MCF 10A (cell line): ENCODE results near the gene DPH7. TPM values are rescaled to one million over a fixed set of nuclear protein-coding genes. Genes with fewer than 3 reads are reported as not detected.

Source experiments
- BruUV-seq: library from RNA; stranded (reverse); fragments of 400-500 nt; replicated peaks from 2 replicates; lab custom pipeline; 2021; lab: Mats Ljungman, UMichigan
- CTCF ChIA-PET: fragments of 300-600 bp; sonication (Branson Sonifier 250); formaldehyde crosslinking; extraction: SDS; loops from one replicate; lab custom pipeline; 2021; ENCODE audit warnings: antibody characterized with exemption, inconsistent platforms; lab: Yijun Ruan, JAX
- POLR2A ChIA-PET: fragments of 300-600, 350-650 bp; sonication (Branson Sonifier 250); formaldehyde crosslinking; extraction: SDS; loops from one replicate; lab custom pipeline; 2020; ENCODE audit warnings: antibody characterized with exemption, inconsistent platforms; lab: Yijun Ruan, JAX
- DNase-seq: peaks from one replicate; pipeline ENCODE4 v3.0.0-alpha.2; 2018; ENCODE audit not compliant: unreplicated experiment
- H3K27ac Mint-ChIP-seq: one replicate; pipeline ENCODE4 v1.8.0; 2022; ENCODE audit warnings: mild to moderate bottlenecking, low read depth, mixed read lengths; ENCODE audit not compliant: unreplicated experiment
- H3K27me3 Mint-ChIP-seq: one replicate; pipeline ENCODE4 v1.8.0; 2022; ENCODE audit warnings: mixed read lengths; ENCODE audit not compliant: insufficient read depth, unreplicated experiment
- H3K36me3 Mint-ChIP-seq: one replicate; pipeline ENCODE4 v1.8.0; 2022; ENCODE audit warnings: mild to moderate bottlenecking, moderate library complexity, mixed read lengths; ENCODE audit not compliant: insufficient read depth, unreplicated experiment
- H3K4me1 Mint-ChIP-seq: one replicate; pipeline ENCODE4 v1.8.0; 2022; ENCODE audit warnings: mixed read lengths; ENCODE audit not compliant: insufficient read depth, unreplicated experiment
- H3K4me3 Mint-ChIP-seq: one replicate; pipeline ENCODE4 v1.8.0; 2022; ENCODE audit warnings: mild to moderate bottlenecking, moderate library complexity, mixed read lengths; ENCODE audit not compliant: unreplicated experiment
- H3K9me3 Mint-ChIP-seq: one replicate; pipeline ENCODE4 v1.8.0; 2022; ENCODE audit warnings: mixed read lengths; ENCODE audit not compliant: unreplicated experiment
- CTCF ChIP-seq: fragments of 200-600 bp; IDR thresholded peaks from one replicate; pipeline ENCODE4 v1.8.0; 2022; ENCODE audit warnings: antibody characterized with exemption, mild to moderate bottlenecking; ENCODE audit not compliant: unreplicated experiment
- intact Hi-C: fragments of 100-400 bp; cut with micrococcal nuclease; formaldehyde crosslinking; loops from 2 replicates; pipeline ENCODE4 v1.14.1; 2022
- total RNA-seq: library from RNA; stranded (reverse); gene quantifications from 2 replicates; pipeline ENCODE4 v1.2.3, GENCODE V29; 2022

The DPH7 gene
- total RNA-seq, 1 experiment from 2014 or later = 46.4 TPM

- Mint-ChIP-seq H3K36me3 (peaks cover 83% of the 10 kb centered on the region), H3K4me1 (peaks cover 29% of the 10 kb centered on the region), H3K9me3 (no peaks in the 10 kb centered on the region), H3K27ac (peak overlapping the region; percentile 96), H3K27me3 (no peaks in the 10 kb centered on the region), H3K4me3 (peak overlapping the region; percentile 72)
- no peak for TF ChIP-seq CTCF
- CTCF ChIA-PET = no interaction called here
- no peak for DNase-seq
- BruUV-seq = TSS peak; percentile 52
- POLR2A ChIA-PET = interaction anchor here (0.7 to 3.0 kb wide), 8 partner anchors 10 to 60 kb away, joined by 3 to 16 read pairs (median 6); partner anchors contain the start of genes DPH7, MRPL41 and ZMYND19
- intact Hi-C loops = loop anchor here (5.0 to 10.0 kb wide), 2 partner anchors 35 to 58 kb away; partner anchors contain the start of genes DPH7, MRPL41 and PNPLA7
These were observed 34.0 kb upstream of the DPH7 start for GRCh38 chr9:137612741-137613142.

DNA sequence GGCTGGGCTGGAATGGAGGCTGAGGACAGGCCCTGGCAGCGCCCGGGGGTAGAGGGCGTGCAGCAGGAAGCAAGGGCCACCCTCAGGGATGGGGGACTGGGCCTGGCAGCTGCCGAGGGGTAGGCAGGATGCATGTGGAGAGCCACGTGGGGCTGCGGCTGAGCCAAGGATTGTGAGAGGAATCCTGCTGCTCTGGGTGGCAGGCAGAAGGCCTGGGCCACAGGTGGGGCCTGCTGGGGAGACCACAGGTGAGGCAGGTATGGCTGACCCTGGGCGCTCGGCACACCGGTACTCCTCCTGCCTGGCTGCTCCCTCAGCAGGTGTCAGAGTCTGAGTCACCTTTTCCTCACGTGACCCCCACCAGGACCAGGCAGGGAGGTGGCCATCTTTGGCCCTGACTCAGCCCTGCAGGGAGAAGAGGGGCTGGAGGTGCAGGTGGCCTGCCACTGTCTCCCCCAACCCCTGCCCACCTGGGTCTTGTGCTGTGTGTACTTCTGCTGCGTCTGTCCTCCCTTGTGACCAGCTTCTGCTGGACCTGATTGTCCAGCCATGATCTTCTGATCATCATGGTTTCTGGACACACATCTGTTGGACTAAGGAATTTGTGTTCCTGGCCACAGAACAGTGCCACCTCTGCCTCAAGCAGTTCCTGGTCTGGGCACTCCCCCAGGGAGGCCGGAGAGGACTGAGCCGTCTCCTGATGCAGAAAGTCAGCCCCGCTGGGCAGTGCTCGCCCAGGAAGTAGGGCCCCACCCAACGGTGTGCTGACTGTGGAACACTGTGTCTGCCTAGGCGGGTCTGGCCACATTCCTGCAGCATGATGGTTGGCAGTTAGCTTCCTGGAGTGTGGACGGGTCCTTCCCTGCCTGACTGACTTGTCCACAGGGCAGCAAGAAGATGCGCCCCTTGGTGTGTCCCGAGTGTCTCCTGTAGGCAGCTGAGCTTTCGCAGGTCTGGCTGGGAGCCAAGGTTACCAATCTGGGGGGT is 33.2 kb upstream of the DPH7 start:
- peaks cover 75% of the 10 kb centered on the region for H3K36me3 Mint-ChIP-seq
- H3K27me3 Mint-ChIP-seq = no peaks in the 10 kb centered on the region
- CTCF ChIA-PET = no interaction called here
- intact Hi-C loops = loop anchor here (5.0 to 10.0 kb wide), 2 partner anchors 35 to 57 kb away; partner anchors contain the start of genes DPH7, MRPL41 and PNPLA7
- TF ChIP-seq CTCF = no peak
- DNase-seq = peak; percentile 94
- peaks cover 31% of the 10 kb centered on the region for H3K4me1 Mint-ChIP-seq
- no peaks in the 10 kb centered on the region for H3K9me3 Mint-ChIP-seq
- H3K27ac Mint-ChIP-seq = peak overlapping the region; percentile 96
- POLR2A ChIA-PET = interaction anchor here (0.6 to 3.0 kb wide), 10 partner anchors 9 to 556 kb away, joined by 3 to 16 read pairs (median 6); partner anchors contain the start of genes DPH7, MRPL41, TUBB4B and ZMYND19
- no TSS peak for BruUV-seq
- H3K4me3 Mint-ChIP-seq = peak overlapping the region; percentile 72

- Mint-ChIP-seq H3K36me3 (peaks cover 65% of the 10 kb centered on the region), H3K9me3 (no peaks in the 10 kb centered on the region), H3K27ac (peak overlapping the region; percentile 96), H3K4me1 (peaks cover 34% of the 10 kb centered on the region), H3K27me3 (no peaks in the 10 kb centered on the region), H3K4me3 (peak overlapping the region; percentile 72)
- TF ChIP-seq CTCF = no peak
- ChIA-PET CTCF (interaction anchor here (0.6 to 1.8 kb wide), 3 partner anchors 32 to 1248 kb away, joined by 3 to 5 read pairs (median 3); no protein-coding TSS in a partner anchor), POLR2A (interaction anchor here (0.8 to 3.0 kb wide), 5 partner anchors 10 to 60 kb away, joined by 3 to 16 read pairs (median 7); partner anchors contain the start of genes DPH7 and ZMYND19)
- no TSS peak for BruUV-seq
- intact Hi-C loops = loop anchor here (5.0 to 10.0 kb wide), 2 partner anchors 34 to 56 kb away; partner anchors contain the start of genes DPH7, MRPL41 and PNPLA7
- DNase-seq = no peak
These were observed 32.2 kb upstream of the DPH7 start for GRCh38 chr9:137610944-137611343.
